Right lung (tissue), 5 donors: Measurements from ENCODE around the gene ACTN4. TPM values are rescaled to one million over a fixed set of nuclear protein-coding genes. Genes with fewer than 3 reads are reported as not detected.

Experiments used
- DNase-seq, 2 donors: peaks; one replicate each; pipeline ENCODE4 v3.0.0-alpha.2; 2013
- polyA plus RNA-seq, 5 donors: library from polyadenylated mRNA; unstranded; fragments of 120-200 nt; gene quantifications; one replicate each; pipeline versions ENCODE4 v1.2.1 to v1.2.3, GENCODE V29; 2013; ENCODE audit warnings: inconsistent platforms in 1 of 5, low replicate concordance in 1 of 5; ENCODE audit not compliant: insufficient read length in 5 of 5, insufficient read depth in 1 of 5

The ACTN4 gene
- polyA plus RNA-seq, 5 donors: 331 to 403 (median 384) TPM

DNA sequence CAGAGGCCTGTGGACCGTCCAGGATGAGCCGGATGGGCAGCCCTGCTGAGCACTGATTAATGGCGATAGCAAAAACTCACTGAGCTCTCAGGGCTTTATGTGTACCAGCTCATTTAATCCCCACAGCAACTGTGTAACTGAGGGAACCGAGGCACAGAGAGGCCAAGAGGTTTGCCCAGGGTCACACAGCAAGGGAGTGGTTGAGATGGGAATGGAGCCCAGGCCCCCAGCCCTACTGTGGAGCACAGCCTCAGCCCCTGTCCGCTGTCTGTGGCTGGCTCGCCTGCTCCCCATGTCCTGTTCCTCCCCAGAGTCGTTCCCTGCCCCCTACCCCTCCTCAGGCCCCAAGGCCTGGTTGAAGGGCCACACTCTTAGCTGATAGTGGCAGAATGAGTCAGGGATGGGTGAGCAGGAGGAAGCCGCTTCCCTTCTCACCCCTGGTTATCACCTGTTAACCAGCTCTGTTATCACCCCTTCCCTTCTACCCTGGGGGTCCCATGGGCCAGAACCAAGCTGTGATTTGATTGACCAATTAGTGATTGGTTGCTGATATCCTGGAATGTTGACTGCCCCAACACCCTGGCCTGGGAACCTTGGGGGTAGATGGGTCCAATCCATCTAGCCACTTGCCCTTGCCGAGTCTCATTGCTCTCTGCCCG, 75.6 kb downstream of the ACTN4 start:
- no peak for DNase-seq

DNA sequence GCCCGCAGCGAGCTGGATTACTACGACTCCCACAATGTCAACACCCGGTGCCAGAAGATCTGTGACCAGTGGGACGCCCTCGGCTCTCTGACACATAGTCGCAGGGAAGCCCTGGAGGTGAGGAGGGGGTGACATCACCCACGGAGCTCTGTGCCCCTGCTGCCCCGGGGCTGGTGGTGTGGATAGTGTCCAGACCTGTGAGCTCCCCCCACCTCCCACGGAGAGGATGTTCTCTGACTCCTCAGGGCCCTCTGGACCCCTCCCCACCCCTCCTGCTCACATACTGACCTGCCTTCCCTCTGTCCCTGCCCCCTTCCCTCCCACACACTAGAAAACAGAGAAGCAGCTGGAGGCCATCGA, 76.1 kb downstream of the ACTN4 start:
- no peak for DNase-seq

DNA sequence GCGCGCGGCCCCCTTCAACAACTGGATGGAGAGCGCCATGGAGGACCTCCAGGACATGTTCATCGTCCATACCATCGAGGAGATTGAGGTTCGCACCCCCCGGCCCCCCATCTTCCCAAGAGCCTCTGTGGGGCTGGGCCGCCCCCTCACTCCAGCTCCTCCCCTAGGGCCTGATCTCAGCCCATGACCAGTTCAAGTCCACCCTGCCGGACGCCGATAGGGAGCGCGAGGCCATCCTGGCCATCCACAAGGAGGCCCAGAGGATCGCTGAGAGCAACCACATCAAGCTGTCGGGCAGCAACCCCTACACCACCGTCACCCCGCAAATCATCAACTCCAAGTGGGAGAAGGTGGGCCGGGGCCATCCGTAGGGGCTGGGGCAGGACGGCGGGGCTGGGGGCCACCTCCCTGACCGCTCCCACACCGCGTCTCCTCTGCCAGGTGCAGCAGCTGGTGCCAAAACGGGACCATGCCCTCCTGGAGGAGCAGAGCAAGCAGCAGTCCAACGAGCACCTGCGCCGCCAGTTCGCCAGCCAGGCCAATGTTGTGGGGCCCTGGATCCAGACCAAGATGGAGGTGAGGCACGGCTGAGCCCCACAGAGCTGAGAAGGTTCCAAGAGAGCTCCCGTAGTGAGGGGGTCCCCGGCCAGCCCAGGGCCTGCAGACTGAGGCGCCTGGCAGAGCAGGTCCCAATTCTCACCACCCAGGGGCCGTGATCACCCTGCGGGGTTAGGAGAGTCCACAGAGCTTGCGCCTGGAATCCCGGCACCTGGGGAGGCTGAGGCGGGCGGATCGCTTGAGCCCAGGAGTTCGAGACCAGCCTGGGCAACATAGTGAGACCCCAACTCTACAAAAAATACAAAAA, 76.8 kb downstream of the ACTN4 start:
- no peak for DNase-seq

DNA sequence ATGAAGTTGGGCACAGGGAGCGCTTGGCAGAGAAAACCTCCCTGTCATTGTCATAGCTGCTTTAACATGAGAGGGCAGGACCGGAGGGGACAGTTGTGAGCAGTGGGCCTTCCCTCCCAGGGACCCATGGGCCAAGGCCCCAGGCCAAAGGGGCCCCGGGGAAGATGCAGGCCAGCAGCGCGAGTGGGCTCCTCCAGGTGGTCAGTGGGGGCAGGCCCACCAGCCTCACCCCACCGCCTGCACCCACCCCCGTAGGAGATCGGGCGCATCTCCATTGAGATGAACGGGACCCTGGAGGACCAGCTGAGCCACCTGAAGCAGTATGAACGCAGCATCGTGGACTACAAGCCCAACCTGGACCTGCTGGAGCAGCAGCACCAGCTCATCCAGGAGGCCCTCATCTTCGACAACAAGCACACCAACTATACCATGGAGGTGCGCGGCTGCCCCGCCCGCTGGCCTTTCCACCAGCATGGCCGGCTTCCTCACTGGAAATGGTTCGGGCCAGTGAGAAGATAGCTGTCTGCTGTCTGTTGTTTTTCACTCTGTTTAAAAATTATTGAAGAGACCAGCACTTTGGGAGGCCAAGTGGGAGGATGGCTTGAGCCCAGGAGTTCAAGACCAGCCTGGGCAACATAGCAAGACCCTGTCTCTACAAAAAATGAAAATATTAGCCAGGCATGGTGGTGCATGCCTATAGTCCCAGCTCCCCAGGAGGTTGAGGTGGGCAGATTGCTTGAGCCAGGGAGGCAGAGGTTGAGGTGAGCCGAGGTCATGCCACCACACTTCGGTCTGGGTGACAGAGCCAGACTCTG, 78.2 kb downstream of the ACTN4 start:
- no peak for DNase-seq

DNA sequence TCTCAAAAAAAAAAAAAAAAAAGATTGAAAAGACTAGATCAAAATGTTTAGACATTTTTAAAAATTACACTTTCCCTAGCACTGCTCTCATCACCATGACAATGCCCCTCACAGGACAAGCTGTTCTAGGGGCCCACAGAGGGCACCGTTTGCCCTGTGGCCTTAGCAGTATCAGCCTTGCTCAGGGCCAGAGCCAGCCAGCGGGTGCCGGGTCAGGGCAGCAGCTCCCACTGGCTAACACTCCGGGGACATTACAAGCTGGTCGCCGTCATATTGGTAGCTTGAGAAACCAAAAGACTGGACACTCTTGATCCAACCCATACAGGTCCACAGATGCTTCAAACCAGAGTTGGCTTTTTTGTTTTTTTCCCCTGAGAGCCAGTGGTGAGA, 78.8 kb downstream of the ACTN4 start:
- no peak for DNase-seq

DNA sequence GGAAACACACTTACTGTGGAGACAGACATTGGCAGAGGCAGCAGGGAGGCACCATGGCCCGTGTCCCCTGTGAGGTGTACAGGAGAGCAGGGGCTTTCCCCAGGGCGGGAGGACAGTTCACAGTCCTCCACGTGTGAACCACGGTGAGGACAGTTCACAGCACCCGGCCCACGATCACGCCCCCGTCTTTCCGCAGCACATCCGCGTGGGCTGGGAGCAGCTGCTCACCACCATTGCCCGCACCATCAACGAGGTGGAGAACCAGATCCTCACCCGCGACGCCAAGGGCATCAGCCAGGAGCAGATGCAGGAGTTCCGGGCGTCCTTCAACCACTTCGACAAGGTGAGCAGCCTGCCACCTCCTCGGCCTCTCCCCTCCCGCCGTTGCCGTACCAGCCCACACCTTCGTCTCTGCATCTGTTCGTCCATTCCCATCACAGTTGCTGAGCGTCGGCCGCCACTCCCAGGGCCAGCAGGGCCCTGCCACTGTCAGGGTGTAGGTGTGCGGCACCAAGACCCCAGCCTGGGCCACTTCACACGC, 79.4 kb downstream of the ACTN4 start:
- DNase-seq: no peak

DNA sequence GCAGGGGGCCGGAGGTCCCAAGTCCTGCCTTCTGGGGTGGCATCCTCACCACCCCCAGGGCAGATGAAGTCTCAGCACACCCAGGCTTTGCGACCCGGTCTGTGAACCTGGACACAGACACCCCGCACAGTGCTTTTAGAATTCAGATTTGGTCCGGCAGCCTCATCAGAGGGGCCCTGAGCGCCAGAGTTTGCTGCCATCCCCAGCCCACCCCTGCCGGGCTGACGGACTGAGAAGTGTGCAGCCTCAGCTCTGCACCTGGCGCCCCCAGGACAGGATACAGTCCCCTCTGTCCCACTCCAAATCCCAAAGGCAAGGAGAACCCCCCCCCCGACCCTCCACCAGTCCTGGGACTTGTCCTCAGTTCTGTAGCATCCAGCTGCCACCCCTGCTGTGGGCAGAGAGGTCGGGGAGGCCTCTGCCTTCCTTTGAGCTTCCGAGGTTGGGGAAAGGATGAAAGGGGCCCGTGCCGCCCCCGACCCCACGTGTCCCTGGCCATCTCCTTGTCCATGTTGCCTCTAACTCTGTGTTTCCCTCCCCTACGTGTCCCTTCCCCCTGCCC, 79.9 kb downstream of the ACTN4 start:
- DNase-seq: no peak

DNA sequence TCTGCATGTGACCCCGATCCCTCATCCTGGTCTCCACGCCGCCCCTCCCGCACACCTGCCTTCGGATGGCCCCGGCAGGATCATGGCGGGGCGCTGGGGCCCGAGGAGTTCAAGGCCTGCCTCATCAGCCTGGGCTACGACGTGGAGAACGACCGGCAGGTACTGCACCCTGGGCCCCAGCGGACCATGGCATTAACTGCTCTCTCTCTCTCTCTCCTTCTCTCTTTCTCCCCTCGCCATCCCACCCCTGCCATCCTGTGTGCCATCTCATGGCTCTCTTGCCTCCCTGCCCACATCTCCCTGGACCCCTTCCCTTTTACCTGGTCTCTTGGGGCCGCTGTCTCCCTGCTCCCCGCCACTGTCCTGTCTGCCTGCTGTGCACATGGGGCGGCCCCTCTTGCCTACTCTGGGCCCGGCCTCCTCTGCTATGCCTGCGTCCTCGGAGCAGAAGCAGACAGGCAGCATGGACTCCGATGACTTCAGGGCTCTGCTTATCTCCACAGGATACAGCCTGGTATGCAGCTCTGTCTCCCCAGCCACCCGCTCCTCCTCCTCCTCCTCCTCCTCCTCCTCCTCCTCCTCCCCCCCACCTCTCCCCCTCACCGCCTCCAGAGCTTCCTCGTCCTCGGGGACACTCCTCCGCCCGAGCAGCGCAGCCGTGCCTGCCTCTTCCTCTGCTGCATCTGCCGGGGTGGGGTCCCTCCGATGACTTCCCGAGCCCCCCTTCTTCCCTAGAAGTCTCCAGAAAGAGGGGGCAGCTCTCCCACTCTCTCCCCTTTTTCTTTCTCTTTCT, 80.6 kb downstream of the ACTN4 start:
- DNase-seq: no peak

DNA sequence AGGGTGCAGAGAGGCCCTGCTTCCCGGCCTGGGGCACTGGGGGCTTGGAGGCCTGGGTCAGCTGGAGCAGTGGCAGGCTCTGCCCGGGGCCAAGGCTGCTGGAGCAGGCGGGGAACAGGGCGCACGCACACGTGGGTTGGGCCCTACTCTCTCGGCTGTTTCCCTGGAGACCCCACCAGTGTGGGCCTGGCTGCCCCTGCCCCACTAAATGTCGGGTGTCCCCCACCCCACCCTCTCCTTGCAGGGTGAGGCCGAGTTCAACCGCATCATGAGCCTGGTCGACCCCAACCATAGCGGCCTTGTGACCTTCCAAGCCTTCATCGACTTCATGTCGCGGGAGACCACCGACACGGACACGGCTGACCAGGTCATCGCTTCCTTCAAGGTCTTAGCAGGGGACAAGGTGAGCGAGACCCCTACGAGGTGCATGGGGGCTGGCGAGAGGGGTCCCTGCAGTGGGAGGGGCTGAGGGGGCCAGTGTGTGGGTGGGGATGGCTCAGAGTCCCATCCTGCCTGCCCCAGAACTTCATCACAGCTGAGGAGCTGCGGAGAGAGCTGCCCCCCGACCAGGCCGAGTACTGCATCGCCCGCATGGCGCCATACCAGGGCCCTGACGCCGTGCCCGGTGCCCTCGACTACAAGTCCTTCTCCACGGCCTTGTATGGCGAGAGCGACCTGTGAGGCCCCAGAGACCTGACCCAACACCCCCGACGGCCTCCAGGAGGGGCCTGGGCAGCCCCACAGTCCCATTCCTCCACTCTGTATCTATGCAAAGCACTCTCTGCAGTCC, 81.5 kb downstream of the ACTN4 start:
- DNase-seq: no peak

DNA sequence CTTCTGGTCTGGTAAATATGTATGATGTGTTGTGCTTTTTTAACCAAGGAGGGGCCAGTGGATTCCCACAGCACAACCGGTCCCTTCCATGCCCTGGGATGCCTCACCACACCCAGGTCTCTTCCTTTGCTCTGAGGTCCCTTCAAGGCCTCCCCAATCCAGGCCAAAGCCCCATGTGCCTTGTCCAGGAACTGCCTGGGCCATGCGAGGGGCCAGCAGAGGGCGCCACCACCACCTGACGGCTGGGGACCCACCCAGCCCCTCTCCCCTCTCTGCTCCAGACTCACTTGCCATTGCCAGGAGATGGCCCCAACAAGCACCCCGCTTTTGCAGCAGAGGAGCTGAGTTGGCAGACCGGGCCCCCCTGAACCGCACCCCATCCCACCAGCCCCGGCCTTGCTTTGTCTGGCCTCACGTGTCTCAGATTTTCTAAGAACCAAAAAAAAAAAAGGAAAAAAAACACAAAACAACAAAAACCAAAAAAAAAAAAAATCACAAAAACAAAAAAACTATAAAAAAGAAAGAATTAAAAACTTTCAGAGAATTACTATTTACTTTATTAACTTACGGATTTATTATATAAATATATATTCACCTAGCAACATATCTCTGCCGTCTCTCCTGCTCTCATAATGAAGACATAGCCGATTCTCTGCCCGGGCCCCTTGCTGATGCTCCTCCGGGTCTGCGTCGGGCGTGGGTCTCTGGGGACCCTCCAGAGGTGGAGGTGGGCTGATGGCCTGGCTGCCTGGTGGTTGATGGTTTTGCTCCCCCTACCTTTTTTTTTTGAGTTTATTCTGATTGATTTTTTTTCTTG, 82.4 kb downstream of the ACTN4 start:
- DNase-seq: peak in 1 of 2 donors; percentile 34

DNA sequence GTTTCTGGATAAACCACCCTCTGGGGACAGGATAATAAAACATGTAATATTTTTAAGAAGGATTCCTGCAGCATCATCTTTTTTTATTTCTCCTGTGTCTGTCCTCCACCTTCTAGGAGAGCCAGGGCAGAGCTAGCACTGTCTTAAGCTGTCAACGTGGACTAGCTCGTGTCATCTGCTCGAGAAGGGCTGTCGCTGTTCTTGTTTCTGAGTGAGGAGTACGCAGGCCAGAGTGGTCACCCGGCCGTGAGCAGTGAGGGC, 83.0 kb downstream of the ACTN4 start:
- no peak for DNase-seq

DNA sequence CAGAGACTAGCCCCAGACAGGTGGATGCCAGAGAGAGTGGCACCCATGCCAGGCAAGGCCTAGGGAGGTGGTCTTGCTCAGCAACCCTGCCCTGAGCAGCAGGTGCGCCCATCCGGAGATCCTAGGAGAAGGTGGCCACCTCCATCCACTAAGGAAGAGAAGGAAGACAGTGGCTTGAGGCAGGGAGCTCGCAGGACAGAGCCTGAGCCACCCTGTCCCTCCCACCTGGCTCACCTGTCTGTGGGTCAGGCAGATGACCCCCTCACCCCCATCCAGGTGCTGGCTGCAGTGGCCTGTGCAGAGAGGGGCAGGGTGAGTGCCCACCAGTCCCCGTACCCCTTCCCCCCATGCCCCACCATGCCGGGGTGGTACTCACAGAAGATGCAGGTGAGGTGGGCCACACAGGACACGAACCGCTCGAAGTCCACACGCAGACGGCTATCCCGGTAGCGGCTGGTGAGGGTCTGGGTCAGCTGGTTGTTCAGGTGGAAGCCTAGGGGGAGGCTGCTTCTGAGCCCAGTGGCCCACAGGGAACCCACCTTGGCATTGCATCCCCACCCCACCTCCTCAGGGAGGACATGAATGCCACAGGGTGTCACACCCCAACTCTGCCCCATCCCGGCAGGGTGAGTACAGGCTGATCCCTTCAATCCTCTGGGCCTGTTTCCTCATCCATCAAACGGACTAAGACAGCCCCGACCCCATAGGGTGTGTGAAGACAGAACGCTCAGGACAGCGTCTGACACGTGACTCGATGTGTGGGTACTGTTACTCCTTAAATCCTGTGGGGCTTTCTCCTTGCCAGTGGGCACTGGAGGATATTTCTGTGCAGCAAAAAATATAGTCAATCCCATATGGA, 83.5 kb downstream of the ACTN4 start:
- DNase-seq: no peak

DNA sequence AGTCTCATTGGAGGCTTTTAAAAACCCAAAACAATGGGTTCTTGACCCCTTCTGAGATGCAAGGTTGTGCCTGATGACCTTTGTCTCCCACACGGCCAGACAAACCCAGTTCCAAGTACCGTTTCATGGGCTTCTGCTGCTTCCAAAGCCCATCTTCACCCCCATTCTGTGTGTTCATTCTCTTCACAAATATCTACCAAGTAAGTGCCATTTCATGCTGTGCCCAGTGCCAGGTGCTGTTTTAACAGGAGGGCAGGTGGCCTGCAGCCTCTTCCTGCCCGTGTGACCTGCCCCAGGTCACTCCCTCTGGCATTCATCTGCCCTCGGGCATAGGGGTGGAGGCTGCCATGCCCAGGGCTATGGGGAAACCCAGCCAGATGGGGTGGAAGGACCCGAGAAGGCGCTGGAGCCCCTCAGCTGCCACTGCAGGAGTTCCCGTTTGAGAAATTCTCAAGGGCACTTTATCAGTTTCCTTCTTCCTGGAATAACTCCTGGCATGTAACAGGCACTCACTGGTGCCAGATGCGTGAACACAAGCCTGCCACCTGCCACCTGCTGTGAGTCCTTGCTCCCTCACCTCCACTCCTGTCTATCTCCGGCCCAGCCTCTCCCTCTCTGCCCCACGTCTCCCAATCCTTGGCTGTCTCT, 84.3 kb downstream of the ACTN4 start:
- no peak for DNase-seq

DNA sequence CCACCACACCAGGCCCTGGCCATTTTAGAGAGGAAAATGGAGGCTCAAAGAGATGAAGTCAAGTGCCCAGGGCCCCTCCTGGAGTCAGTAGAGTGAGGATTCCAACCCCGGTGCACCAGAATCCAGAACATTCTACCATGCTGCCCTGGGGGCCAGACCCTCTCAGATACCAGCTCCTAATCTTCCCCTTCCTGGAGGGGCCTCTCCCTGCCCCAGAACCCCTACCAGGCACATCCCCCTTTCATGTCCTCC, 85.7 kb downstream of the ACTN4 start:
- no peak for DNase-seq

DNA sequence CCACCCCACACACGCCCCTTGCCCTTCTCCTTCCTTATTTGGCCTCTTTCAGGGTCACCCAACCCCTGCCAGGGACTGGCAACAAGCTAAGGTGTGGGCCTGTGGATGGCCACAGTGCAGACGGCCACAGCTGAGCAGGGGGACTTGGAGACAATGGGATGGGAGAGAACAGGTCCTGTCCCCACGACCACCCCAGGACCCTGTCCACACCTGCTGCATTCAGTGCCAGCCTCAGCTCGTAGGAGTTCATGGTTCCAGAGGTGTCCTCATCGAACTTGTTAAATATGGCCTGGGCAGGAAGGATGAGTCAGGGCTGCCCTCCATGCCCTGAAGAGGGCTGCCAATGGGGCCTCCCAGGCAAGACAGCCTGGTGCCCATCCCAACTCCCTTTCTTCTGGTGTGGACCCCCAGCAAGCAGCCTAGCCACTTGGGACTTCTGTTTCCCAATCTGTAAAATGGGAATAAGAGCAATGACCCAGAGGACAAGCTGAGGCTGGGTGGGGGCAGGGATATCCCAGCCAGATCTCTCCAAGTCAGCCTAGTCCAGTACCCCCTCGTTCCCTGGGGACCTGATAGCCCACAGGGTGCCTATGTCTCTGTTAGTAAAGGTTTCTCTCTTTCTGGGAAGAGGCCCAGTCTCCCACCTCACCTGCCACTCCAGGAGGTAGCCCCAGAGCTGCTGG, 86.2 kb downstream of the ACTN4 start:
- no peak for DNase-seq

DNA sequence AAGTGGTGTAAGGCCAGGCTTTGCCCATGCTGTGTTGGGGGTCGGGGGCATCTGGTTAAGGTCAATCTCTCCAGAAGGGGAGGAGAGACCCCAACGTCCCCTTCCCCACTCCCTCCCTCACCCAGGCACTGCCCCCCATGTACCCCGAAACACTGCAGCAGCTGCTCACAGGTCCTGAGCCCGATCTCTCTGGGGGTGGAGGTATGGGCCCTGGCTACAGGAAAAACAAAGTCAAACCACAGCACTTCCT, 86.7 kb downstream of the ACTN4 start:
- DNase-seq: no peak

DNA sequence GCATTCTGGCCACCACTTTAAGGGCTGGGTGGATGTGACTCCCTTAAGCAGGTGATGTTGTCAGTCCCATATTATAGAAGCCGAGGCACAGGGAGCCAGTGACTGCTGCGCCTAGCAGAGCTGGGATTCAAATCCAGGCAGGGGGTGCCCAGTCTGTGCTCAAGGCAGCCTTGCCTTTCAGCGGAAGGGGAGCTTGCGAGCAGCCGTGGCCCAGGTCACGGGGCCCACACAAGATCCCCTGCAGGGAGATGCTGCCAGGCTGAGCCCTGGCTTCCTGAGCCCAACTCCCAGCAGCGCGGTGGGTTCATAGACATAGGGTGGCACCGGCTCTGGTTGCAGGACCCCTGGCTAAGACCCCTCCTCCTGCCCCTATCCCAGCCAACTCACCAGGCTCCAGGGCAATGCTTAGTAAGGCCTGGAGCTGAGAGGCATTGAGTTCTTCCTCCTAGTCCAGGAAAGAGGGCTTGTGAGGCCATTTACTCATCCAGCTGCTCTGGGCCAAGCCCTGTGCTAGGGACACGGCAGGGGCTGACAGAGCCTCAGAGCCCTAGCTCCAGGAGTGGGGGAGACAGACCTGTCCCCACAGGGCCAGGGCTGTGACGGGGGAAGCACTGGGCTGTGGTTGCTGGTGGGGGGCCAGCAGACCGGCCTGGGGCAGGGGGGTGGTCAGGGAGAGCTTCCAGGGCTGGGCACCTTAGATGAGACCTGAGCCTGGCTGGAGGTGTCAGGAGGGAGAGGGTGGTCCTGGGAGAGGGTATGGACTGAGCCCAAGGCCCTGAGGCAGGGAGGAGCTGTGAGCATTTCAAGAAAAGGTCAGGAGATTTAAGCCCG, 87.2 kb downstream of the ACTN4 start:
- DNase-seq: no peak
